Natural killer cell (primary cell): Measurements from ENCODE around the gene KIAA1671. TPM values are rescaled to one million over a fixed set of nuclear protein-coding genes. Genes with fewer than 3 reads are reported as not detected.

Experiments
- ATAC-seq, 3 donors: fragments of 150-1000 bp in 2 of 3; fragments of 200-7000 bp in 1 of 3; cut with Tn5 transposase; 1 replicate in 1 of 3; 2 replicates in 2 of 3; pipeline ENCODE4 v1.10.0; 2021; ENCODE audit warnings: mild to moderate bottlenecking in 2 of 3, moderate library complexity in 2 of 3
- DNase-seq, 2 donors: peaks; one replicate each; pipeline versions ENCODE4 v3.0.0 to v3.0.0-alpha.2; 2013 to 2021; ENCODE audit warnings: mixed read lengths in 1 of 2
- H3K27ac ChIP-seq: one replicate; pipeline ENCODE4 v1.5.1; 2013; ENCODE audit warnings: mild to moderate bottlenecking, low read length
- H3K27me3 ChIP-seq: one replicate; pipeline ENCODE4 v1.6.1; 2013; ENCODE audit warnings: low read length; ENCODE audit not compliant: control insufficient read depth, insufficient read depth
- H3K36me3 ChIP-seq: one replicate; pipeline ENCODE4 v1.6.1; 2013; ENCODE audit warnings: low read length; ENCODE audit not compliant: control insufficient read depth, insufficient read depth
- H3K4me1 ChIP-seq: one replicate; pipeline ENCODE4 v1.6.1; 2013; ENCODE audit warnings: low read length; ENCODE audit not compliant: control insufficient read depth, insufficient read depth
- H3K4me3 ChIP-seq: one replicate; pipeline ENCODE4 v1.5.1; 2013; ENCODE audit warnings: low read length
- H3K9me3 ChIP-seq: one replicate; pipeline ENCODE4 v1.6.1; 2013; ENCODE audit warnings: low read length; ENCODE audit not compliant: control insufficient read depth, insufficient read depth
- H3K27ac Mint-ChIP-seq, 2 donors: one replicate each; pipeline ENCODE4 v1.8.0; 2022; ENCODE audit warnings: mild to moderate bottlenecking in 2 of 2, mixed read lengths in 2 of 2, moderate library complexity in 1 of 2
- H3K27me3 Mint-ChIP-seq, 2 donors: one replicate each; pipeline ENCODE4 v1.8.0; 2022; ENCODE audit warnings: low read depth in 2 of 2, mixed read lengths in 2 of 2
- H3K36me3 Mint-ChIP-seq: one replicate; pipeline ENCODE4 v1.8.0; 2022; ENCODE audit warnings: mixed read lengths
- H3K4me1 Mint-ChIP-seq, 2 donors: one replicate each; pipeline ENCODE4 v1.8.0; 2022; ENCODE audit warnings: mixed read lengths in 2 of 2
- H3K4me3 Mint-ChIP-seq: one replicate; pipeline ENCODE4 v1.8.0; 2022; ENCODE audit warnings: mild to moderate bottlenecking, moderate library complexity, mixed read lengths
- H3K9me3 Mint-ChIP-seq, 2 donors: one replicate each; pipeline ENCODE4 v1.8.0; 2022; ENCODE audit warnings: mixed read lengths in 2 of 2
- CTCF ChIP-seq: fragments of 200-600 bp; IDR thresholded peaks from one replicate; pipeline ENCODE4 v1.8.0; 2022; ENCODE audit warnings: antibody characterized with exemption
- WGBS: methylation state at CpG from one replicate; pipeline ENCODE4 v1.1.7; 2013; ENCODE audit warnings: missing lambda C conversion rate; ENCODE audit not compliant: insufficient coverage; 5-methylcytosine and 5-hydroxymethylcytosine counted together
- intact Hi-C: fragments of 100-400 bp; cut with micrococcal nuclease; formaldehyde crosslinking; loops from one replicate; pipeline ENCODE4 v1.14.2; 2022
- total RNA-seq, 4 donors: library from RNA; stranded (reverse); fragments of 120-200 nt in 1 of 4; gene quantifications; one replicate each; pipeline versions ENCODE4 v1.2.3 to v1.2.4, GENCODE V29; 2013 to 2022

The KIAA1671 gene
- total RNA-seq, 3 donors from 2014 or later (not counting 1 experiment from before 2014, with no cell fraction given): 3.6 to 24.0 (median 7.3) TPM

GRCh38 chr22:25084405-25085107, 132.0 kb downstream of the KIAA1671 start:
- Histone ChIP-seq H3K4me3 (no peak overlapping the region), H3K27me3 (no peaks in the 10 kb centered on the region), H3K27ac (no peak overlapping the region), H3K4me1 (peaks cover 39% of the 10 kb centered on the region), H3K36me3 (no peaks in the 10 kb centered on the region), H3K9me3 (peaks cover 2% of the 10 kb centered on the region)
- Mint-ChIP-seq H3K9me3 (no peaks in the 10 kb centered on the region), H3K36me3 (no peaks in the 10 kb centered on the region), H3K27ac (no peak overlapping the region), H3K4me1 (peaks cover 33 to 46% of the 10 kb centered on the region in 2 donors), H3K4me3 (no peak overlapping the region), H3K27me3 (no peaks in the 10 kb centered on the region)
- ATAC-seq: no peak
- 87% methylated on average over 8 of the region's 9 CpGs for WGBS
- TF ChIP-seq CTCF: no peak
- no peak for DNase-seq
- intact Hi-C loops: loop anchor here (10.0 kb wide), 1 partner anchor 250 kb away; no protein-coding TSS in a partner anchor

GRCh38 chr22:25085156-25085555, 132.6 kb downstream of the KIAA1671 start:
- 87% methylated on average over 6 of the region's 6 CpGs for WGBS

GRCh38 chr22:25085930-25086901, 133.7 kb downstream of the KIAA1671 start:
- TF ChIP-seq CTCF: no peak
- Histone ChIP-seq H3K27ac (no peak overlapping the region), H3K27me3 (no peaks in the 10 kb centered on the region), H3K4me3 (no peak overlapping the region), H3K4me1 (peaks cover 33% of the 10 kb centered on the region), H3K36me3 (no peaks in the 10 kb centered on the region), H3K9me3 (peaks cover 2% of the 10 kb centered on the region)
- no peak for DNase-seq
- intact Hi-C loops: loop anchor here (10.0 kb wide), 1 partner anchor 249 kb away; no protein-coding TSS in a partner anchor
- Mint-ChIP-seq H3K9me3 (no peaks in the 10 kb centered on the region), H3K27ac (peak overlapping the region in 1 of 2 donors; percentile 34), H3K4me1 (peaks cover 26 to 40% of the 10 kb centered on the region in 2 donors), H3K4me3 (peak overlapping the region; percentile 45), H3K36me3 (no peaks in the 10 kb centered on the region), H3K27me3 (peaks cover 0 to 2% of the 10 kb centered on the region in 2 donors)
- ATAC-seq: peak in 1 of 3 donors; percentile 20
- WGBS: 31% methylated on average over 13 of the region's 14 CpGs

More at GRCh38 chr22:25085156-25085555, 132.6 kb downstream of the KIAA1671 start:
- DNase-seq: no peak
- H3K27ac ChIP-seq: no peak overlapping the region
- H3K4me1 ChIP-seq: peaks cover 39% of the 10 kb centered on the region
- H3K27me3 ChIP-seq: no peaks in the 10 kb centered on the region
- H3K27me3 Mint-ChIP-seq: peaks cover 0 to 2% of the 10 kb centered on the region in 2 donors
- no peaks in the 10 kb centered on the region for H3K9me3 Mint-ChIP-seq
- peaks cover 30 to 42% of the 10 kb centered on the region in 2 donors for H3K4me1 Mint-ChIP-seq
- H3K4me3 ChIP-seq: no peak overlapping the region
- H3K36me3 Mint-ChIP-seq: no peaks in the 10 kb centered on the region
- no peak overlapping the region for H3K4me3 Mint-ChIP-seq
- no peaks in the 10 kb centered on the region for H3K36me3 ChIP-seq
- no peak overlapping the region for H3K27ac Mint-ChIP-seq
- no peak for ATAC-seq
- no peak for TF ChIP-seq CTCF
- H3K9me3 ChIP-seq: peaks cover 2% of the 10 kb centered on the region
- intact Hi-C loops: loop anchor here (10.0 kb wide), 1 partner anchor 250 kb away; no protein-coding TSS in a partner anchor
